HepG2 (cell line): ENCODE data around the gene LACTBL1. TPM values are rescaled to one million over a fixed set of nuclear protein-coding genes. Genes with fewer than 3 reads are reported as not detected.

Experiments
- AGO1 ChIP-seq: fragments of 200-400 bp; formaldehyde crosslinking; IDR thresholded peaks from 2 replicates; pipeline ENCODE4 v1.6.1; 2017; ENCODE audit warnings: mild to moderate bottlenecking, low read depth, low read length, moderate library complexity; ENCODE audit not compliant: poor library complexity, severe bottlenecking
- FOXJ3 ChIP-seq: sonication (generic); formaldehyde crosslinking; IDR thresholded peaks from 2 replicates; pipeline ENCODE4 v1.4.0; 2020; ENCODE audit warnings: missing genetic modification reagents, mild to moderate bottlenecking, borderline replicate concordance
- NR1H2 ChIP-seq: sonication (generic); formaldehyde crosslinking; IDR thresholded peaks from 2 replicates; pipeline ENCODE4 v1.8.1; 2022; ENCODE audit warnings: low read depth, missing genetic modification reagents, borderline replicate concordance
- NR2C2 ChIP-seq: sonication (generic); formaldehyde crosslinking; IDR thresholded peaks from 2 replicates; pipeline ENCODE4 v1.4.0; 2020; ENCODE audit warnings: missing genetic modification reagents, mild to moderate bottlenecking, moderate library complexity, borderline replicate concordance
- NR2F6 ChIP-seq, 2 experiments: IDR thresholded peaks; 2 replicates each; pipeline ENCODE4 v1.6.1; 2016; ENCODE audit warnings: antibody characterized with exemption in 1 of 2, mild to moderate bottlenecking in 1 of 2
- SMARCC2 ChIP-seq: fragments of 450-650 bp; IDR thresholded peaks from 2 replicates; pipeline ENCODE4 v1.6.1; 2017; ENCODE audit warnings: antibody characterized with exemption, mild to moderate bottlenecking
- STAT5B ChIP-seq: sonication (generic); formaldehyde crosslinking; IDR thresholded peaks from 2 replicates; pipeline ENCODE4 v1.4.0; 2020; ENCODE audit warnings: missing genetic modification reagents
- ZFAT ChIP-seq: sonication (generic); formaldehyde crosslinking; conservative IDR thresholded peaks from 2 replicates; pipeline ENCODE4 v1.8.1; 2023; ENCODE audit warnings: missing genetic modification reagents, inconsistent platforms
- ZNF3 ChIP-seq: IDR thresholded peaks from 2 replicates; pipeline ENCODE4 v1.7.0; 2017; ENCODE audit warnings: inconsistent platforms
- ZNF350 ChIP-seq: sonication (generic); formaldehyde crosslinking; IDR thresholded peaks from 2 replicates; pipeline ENCODE4 v1.4.0; 2020; ENCODE audit warnings: mild to moderate bottlenecking, low read depth, missing genetic modification reagents, borderline replicate concordance
- polyA plus RNA-seq, 8 experiments: library from polyadenylated mRNA; depleted of rRNA in 3 of 8; stranded (reverse) in 7 of 8; unstranded in 1 of 8; fragments of >200 nt; fragmentation: Illumina TruSeq in 4 of 8; extraction: Trizol in 4 of 8; gene quantifications; 2 replicates each; pipeline versions ENCODE4 v1.2.1 to v1.2.3, GENCODE V29; 2011 to 2016; ENCODE audit warnings: low read depth in 4 of 8, missing spikeins in 1 of 8, mixed read lengths in 1 of 8; ENCODE audit not compliant: insufficient read depth in 1 of 8
- total RNA-seq, 5 experiments: library from RNA; depleted of rRNA; stranded (reverse); fragments of >200 nt; fragmentation: Illumina TruSeq; extraction: Trizol; gene quantifications; 2 replicates each; pipeline ENCODE4 v1.2.3, GENCODE V29; 2016; ENCODE audit warnings: low read depth in 1 of 5
- TF ChIP-seq, protein P1 (sequence below): sonication (generic); formaldehyde crosslinking; IDR thresholded peaks from 2 replicates; pipeline ENCODE4 v1.4.0; 2020; ENCODE audit warnings: missing genetic modification reagents, borderline replicate concordance
- TF ChIP-seq, protein P2 (sequence below): sonication (generic); formaldehyde crosslinking; IDR thresholded peaks from 2 replicates; pipeline ENCODE4 v1.5.0; 2020; ENCODE audit warnings: mild to moderate bottlenecking, missing genetic modification reagents
- TF ChIP-seq, protein P3 (sequence below): sonication (generic); formaldehyde crosslinking; conservative IDR thresholded peaks from 2 replicates; pipeline ENCODE4 v1.4.0; 2020; ENCODE audit warnings: mild to moderate bottlenecking, missing genetic modification reagents, moderate library complexity

Gene LACTBL1
- total and polyA plus RNA-seq, 2 of the 13 experiments (the other 11 are each of a cell fraction or from before 2014, with no cell fraction given) = 0.12 to 1.3 TPM

DNA sequence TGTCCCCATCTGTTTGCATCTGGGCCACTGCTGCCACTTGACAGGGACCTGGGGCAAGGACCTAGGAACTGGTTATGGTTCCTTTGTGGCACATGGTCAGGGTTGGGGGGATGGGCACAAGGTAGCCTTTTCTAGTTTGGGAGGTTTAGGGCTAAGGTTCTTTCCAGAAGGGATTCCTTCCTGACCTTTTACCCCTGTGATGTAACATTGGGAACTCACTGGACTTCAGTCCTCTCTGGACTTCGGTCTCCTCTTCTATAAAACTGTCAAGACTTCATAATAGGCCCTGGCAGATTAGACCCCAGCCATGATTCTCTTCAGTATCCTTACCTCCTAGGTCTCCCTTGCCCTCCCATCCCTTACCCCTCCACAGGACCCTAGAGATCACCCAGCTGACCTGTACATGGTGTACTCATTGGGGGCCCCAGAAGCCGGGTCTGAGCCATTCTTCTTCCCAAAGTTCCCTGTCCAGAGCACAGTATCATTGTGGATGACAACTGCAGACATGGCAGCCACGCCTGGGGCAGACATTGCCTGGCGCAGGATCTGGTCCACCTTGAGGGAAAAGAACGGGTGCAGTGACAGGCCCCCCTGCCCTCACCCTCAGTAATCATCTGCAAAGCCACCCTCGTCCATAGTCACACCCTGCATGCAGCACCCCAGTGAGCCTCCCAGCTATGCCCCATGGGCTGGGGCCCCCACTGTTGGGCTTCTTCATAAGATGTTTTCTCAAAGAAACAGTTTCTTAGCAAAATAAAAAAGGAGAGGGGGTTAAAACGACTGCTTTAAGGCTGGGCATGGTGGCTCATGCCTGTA is 12.9 kb downstream of the LACTBL1 start (continued):
- TF ChIP-seq, protein P1, sequence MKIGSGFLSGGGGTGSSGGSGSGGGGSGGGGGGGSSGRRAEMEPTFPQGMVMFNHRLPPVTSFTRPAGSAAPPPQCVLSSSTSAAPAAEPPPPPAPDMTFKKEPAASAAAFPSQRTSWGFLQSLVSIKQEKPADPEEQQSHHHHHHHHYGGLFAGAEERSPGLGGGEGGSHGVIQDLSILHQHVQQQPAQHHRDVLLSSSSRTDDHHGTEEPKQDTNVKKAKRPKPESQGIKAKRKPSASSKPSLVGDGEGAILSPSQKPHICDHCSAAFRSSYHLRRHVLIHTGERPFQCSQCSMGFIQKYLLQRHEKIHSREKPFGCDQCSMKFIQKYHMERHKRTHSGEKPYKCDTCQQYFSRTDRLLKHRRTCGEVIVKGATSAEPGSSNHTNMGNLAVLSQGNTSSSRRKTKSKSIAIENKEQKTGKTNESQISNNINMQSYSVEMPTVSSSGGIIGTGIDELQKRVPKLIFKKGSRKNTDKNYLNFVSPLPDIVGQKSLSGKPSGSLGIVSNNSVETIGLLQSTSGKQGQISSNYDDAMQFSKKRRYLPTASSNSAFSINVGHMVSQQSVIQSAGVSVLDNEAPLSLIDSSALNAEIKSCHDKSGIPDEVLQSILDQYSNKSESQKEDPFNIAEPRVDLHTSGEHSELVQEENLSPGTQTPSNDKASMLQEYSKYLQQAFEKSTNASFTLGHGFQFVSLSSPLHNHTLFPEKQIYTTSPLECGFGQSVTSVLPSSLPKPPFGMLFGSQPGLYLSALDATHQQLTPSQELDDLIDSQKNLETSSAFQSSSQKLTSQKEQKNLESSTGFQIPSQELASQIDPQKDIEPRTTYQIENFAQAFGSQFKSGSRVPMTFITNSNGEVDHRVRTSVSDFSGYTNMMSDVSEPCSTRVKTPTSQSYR (CRISPR knock-in tag) = 0 out of 2 replicates have a peak, but pooled peaks have one; percentile 31
- TF ChIP-seq ZFAT (no peak), ZNF3 (CRISPR knock-in tag) (no peak), NR1H2 (CRISPR knock-in tag) (no peak), SMARCC2 (no peak), ZNF350 (CRISPR knock-in tag) (no peak), FOXJ3 (CRISPR knock-in tag) (no peak), AGO1 (no peak), STAT5B (CRISPR knock-in tag) (no peak), NR2F6 (IDR thresholded peaks at IDR 0.05) (0 out of 2 replicates have a peak, but pooled peaks have one; percentile 33), NR2F6 (CRISPR knock-in tag; IDR thresholded peaks at IDR 0.05) (no peak), NR2C2 (CRISPR knock-in tag) (0 out of 2 replicates have a peak, but pooled peaks have one; percentile 25)
- TF ChIP-seq, protein P2, sequence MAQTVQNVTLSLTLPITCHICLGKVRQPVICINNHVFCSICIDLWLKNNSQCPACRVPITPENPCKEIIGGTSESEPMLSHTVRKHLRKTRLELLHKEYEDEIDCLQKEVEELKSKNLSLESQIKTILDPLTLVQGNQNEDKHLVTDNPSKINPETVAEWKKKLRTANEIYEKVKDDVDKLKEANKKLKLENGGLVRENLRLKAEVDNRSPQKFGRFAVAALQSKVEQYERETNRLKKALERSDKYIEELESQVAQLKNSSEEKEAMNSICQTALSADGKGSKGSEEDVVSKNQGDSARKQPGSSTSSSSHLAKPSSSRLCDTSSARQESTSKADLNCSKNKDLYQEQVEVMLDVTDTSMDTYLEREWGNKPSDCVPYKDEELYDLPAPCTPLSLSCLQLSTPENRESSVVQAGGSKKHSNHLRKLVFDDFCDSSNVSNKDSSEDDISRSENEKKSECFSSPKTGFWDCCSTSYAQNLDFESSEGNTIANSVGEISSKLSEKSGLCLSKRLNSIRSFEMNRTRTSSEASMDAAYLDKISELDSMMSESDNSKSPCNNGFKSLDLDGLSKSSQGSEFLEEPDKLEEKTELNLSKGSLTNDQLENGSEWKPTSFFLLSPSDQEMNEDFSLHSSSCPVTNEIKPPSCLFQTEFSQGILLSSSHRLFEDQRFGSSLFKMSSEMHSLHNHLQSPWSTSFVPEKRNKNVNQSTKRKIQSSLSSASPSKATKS (CRISPR knock-in tag) = no peak
- TF ChIP-seq, protein P3, sequence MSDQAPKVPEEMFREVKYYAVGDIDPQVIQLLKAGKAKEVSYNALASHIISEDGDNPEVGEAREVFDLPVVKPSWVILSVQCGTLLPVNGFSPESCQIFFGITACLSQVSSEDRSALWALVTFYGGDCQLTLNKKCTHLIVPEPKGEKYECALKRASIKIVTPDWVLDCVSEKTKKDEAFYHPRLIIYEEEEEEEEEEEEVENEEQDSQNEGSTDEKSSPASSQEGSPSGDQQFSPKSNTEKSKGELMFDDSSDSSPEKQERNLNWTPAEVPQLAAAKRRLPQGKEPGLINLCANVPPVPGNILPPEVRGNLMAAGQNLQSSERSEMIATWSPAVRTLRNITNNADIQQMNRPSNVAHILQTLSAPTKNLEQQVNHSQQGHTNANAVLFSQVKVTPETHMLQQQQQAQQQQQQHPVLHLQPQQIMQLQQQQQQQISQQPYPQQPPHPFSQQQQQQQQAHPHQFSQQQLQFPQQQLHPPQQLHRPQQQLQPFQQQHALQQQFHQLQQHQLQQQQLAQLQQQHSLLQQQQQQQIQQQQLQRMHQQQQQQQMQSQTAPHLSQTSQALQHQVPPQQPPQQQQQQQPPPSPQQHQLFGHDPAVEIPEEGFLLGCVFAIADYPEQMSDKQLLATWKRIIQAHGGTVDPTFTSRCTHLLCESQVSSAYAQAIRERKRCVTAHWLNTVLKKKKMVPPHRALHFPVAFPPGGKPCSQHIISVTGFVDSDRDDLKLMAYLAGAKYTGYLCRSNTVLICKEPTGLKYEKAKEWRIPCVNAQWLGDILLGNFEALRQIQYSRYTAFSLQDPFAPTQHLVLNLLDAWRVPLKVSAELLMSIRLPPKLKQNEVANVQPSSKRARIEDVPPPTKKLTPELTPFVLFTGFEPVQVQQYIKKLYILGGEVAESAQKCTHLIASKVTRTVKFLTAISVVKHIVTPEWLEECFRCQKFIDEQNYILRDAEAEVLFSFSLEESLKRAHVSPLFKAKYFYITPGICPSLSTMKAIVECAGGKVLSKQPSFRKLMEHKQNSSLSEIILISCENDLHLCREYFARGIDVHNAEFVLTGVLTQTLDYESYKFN (CRISPR knock-in tag) = 0 out of 2 replicates have a peak, but pooled peaks have one; percentile 24
